HepG2 (cell line): ENCODE data around the gene HACD2. TPM values are rescaled to one million over a fixed set of nuclear protein-coding genes. Genes with fewer than 3 reads are reported as not detected.
A peak's percentile ranks its signal among the peaks of the same experiment; 100 is the strongest.

ENCODE experiments used
- ATAC-seq: fragments of 200-7000 bp; cut with Tn5 transposase; 3 replicates; pipeline ENCODE4 v1.9.1; 2020; ENCODE audit warnings: mild to moderate bottlenecking, moderate library complexity
- BruUV-seq: library from RNA; stranded (reverse); fragments of 400-500 nt; replicated peaks from 2 replicates; lab custom pipeline; 2021; lab: Mats Ljungman, UMichigan
- CTCF ChIA-PET: fragments of 300-600 bp; formaldehyde crosslinking; extraction: SDS; loops from one replicate; lab custom pipeline; 2021; ENCODE audit warnings: low total read pairs, inconsistent platforms, low intra/inter-chr PET ratio; lab: Yijun Ruan, JAX
- POLR2A ChIA-PET: fragments of 350-600 bp; sonication (Branson Sonifier 250); formaldehyde crosslinking; loops from one replicate; lab custom pipeline; 2020; ENCODE audit warnings: antibody characterized with exemption, inconsistent platforms; lab: Yijun Ruan, JAX
- DNase-seq: peaks from one replicate; pipeline ENCODE4 v3.0.0-alpha.2; 2015; ENCODE audit warnings: low spot score
- FAIRE-seq: peaks from 3 replicates; lab custom pipeline; 2011; peaks lifted over from hg19 to GRCh38; lab: Jason Lieb, UNC
- H2AFZ ChIP-seq: one replicate; pipeline ENCODE4 v1.6.1; 2011; ENCODE audit warnings: low read length, inconsistent platforms
- H3K27ac ChIP-seq: fragments of 300-600 bp; 3 replicates; pipeline ENCODE4 v1.8.0; 2011; ENCODE audit warnings: mixed run types, mild to moderate bottlenecking, mixed read lengths, low read length, inconsistent platforms; ENCODE audit not compliant: insufficient read depth; ENCODE audit errors: extremely low read length
- H3K27me3 ChIP-seq, 2 experiments: fragments of 200-600 bp in 1 of 2; 2 replicates in 1 of 2; 3 replicates in 1 of 2; pipeline versions ENCODE4 v1.6.0 to v1.8.0; 2011; ENCODE audit warnings: low read length in 2 of 2, mild to moderate bottlenecking in 2 of 2, moderate library complexity in 2 of 2, inconsistent platforms in 1 of 2; ENCODE audit not compliant: insufficient read depth in 2 of 2, control insufficient read depth in 1 of 2
- H3K36me3 ChIP-seq, 2 experiments: fragments of 200-600 bp in 1 of 2; replicated peaks in 1 of 2; 2 replicates in 1 of 2; 3 replicates in 1 of 2; pipeline versions ENCODE4 v1.5.1 to v1.8.0; 2011; ENCODE audit warnings: low read length in 2 of 2, inconsistent platforms in 1 of 2; ENCODE audit not compliant: insufficient read depth in 2 of 2, control insufficient read depth in 1 of 2
- H3K4me1 ChIP-seq: 2 replicates; pipeline ENCODE4 v1.5.1; 2012; ENCODE audit warnings: low read length, inconsistent platforms; ENCODE audit not compliant: insufficient read depth
- H3K4me2 ChIP-seq: 2 replicates; pipeline ENCODE4 v1.6.0; 2011; ENCODE audit warnings: low read depth, low read length, inconsistent platforms
- H3K4me3 ChIP-seq, 3 experiments: fragments of 200-600 bp in 1 of 3; sonication (generic), shearing (Covaris generic) in 1 of 3; replicated peaks in 1 of 3; 2 replicates each; pipeline ENCODE4 v1.5.1; 2011 to 2016; ENCODE audit warnings: low read length in 3 of 3, inconsistent platforms in 2 of 3, low read depth in 2 of 3, mild to moderate bottlenecking in 2 of 3, control low read depth in 1 of 3, mixed read lengths in 1 of 3; ENCODE audit not compliant: insufficient read depth in 1 of 3
- H3K79me2 ChIP-seq: one replicate; pipeline ENCODE4 v1.6.1; 2011; ENCODE audit warnings: low read length, inconsistent platforms; ENCODE audit not compliant: insufficient read depth
- H3K9ac ChIP-seq: 2 replicates; pipeline ENCODE4 v1.6.0; 2011; ENCODE audit warnings: mild to moderate bottlenecking, low read depth, low read length, inconsistent platforms; ENCODE audit not compliant: insufficient read depth
- H3K9me3 ChIP-seq: 2 replicates; pipeline ENCODE4 v1.5.1; 2012; ENCODE audit warnings: mild to moderate bottlenecking, low read length
- H4K20me1 ChIP-seq: 2 replicates; pipeline ENCODE4 v1.6.0; 2011; ENCODE audit warnings: inconsistent platforms, mild to moderate bottlenecking, low read length, moderate library complexity; ENCODE audit not compliant: insufficient read depth
- ARNT ChIP-seq: fragments of 450-650 bp; IDR thresholded peaks from 2 replicates; pipeline ENCODE4 v1.6.1; 2017
- CENPX ChIP-seq: sonication (generic); formaldehyde crosslinking; IDR thresholded peaks from 2 replicates; pipeline ENCODE4 v1.9.0; 2021; ENCODE audit warnings: mild to moderate bottlenecking, missing genetic modification reagents, moderate library complexity
- FOXK2 ChIP-seq: fragments of 450-650 bp; IDR thresholded peaks from 2 replicates; pipeline ENCODE4 v1.6.1; 2016
- JUND ChIP-seq: sonication (generic); formaldehyde crosslinking; IDR thresholded peaks from 2 replicates; pipeline ENCODE4 v1.8.0; 2022; ENCODE audit warnings: mild to moderate bottlenecking, missing genetic modification reagents
- MZF1 ChIP-seq: sonication (generic); formaldehyde crosslinking; IDR thresholded peaks from 2 replicates; pipeline ENCODE4 v1.8.1; 2023; ENCODE audit warnings: mild to moderate bottlenecking, missing genetic modification reagents, borderline replicate concordance
- RFX5 ChIP-seq: IDR thresholded peaks from 2 replicates; pipeline ENCODE4 v1.6.1; 2011; ENCODE audit warnings: low read depth, low read length, improper control_type of control experiment
- SP140L ChIP-seq: sonication (generic); formaldehyde crosslinking; IDR thresholded peaks from 2 replicates; pipeline ENCODE4 v1.4.0; 2020; ENCODE audit warnings: missing genetic modification reagents, borderline replicate concordance
- STAT5B ChIP-seq: sonication (generic); formaldehyde crosslinking; IDR thresholded peaks from 2 replicates; pipeline ENCODE4 v1.4.0; 2020; ENCODE audit warnings: missing genetic modification reagents
- ZNF331 ChIP-seq: sonication (generic); formaldehyde crosslinking; IDR thresholded peaks from 2 replicates; pipeline ENCODE4 v1.4.0; 2020; ENCODE audit warnings: missing genetic modification reagents
- ZNF44 ChIP-seq: sonication (generic); formaldehyde crosslinking; IDR thresholded peaks from 2 replicates; pipeline ENCODE4 v1.5.1; 2020; ENCODE audit warnings: mild to moderate bottlenecking, missing genetic modification reagents
- ZNF576 ChIP-seq: sonication (generic); formaldehyde crosslinking; IDR thresholded peaks from 2 replicates; pipeline ENCODE4 v1.4.0; 2020; ENCODE audit warnings: mild to moderate bottlenecking, missing genetic modification reagents
- ZNF609 ChIP-seq: sonication (generic); formaldehyde crosslinking; IDR thresholded peaks from 2 replicates; pipeline ENCODE4 v1.4.0; 2020; ENCODE audit warnings: mild to moderate bottlenecking, missing genetic modification reagents, borderline replicate concordance
- WGBS: methylation state at CpG from one replicate; pipeline ENCODE4 v1.1.6; 2017; ENCODE audit warnings: low lambda C conversion rate; 5-methylcytosine and 5-hydroxymethylcytosine counted together
- in situ Hi-C: cut with HindIII; loops from 2 replicates; pipeline ENCODE4 v1.10.0; 2017; ENCODE audit warnings: low pct_unique_long_range_greater_than_20kb; ENCODE audit not compliant: extremely low pct_ligation_motif_present
- intact Hi-C: fragments of 100-400 bp; cut with micrococcal nuclease; formaldehyde crosslinking; loops from one replicate; pipeline ENCODE4 v1.10.0; 2022; ENCODE audit not compliant: unreplicated experiment
- polyA plus RNA-seq, 8 experiments: library from polyadenylated mRNA; depleted of rRNA in 3 of 8; stranded (reverse) in 7 of 8; unstranded in 1 of 8; fragments of >200 nt; fragmentation: Illumina TruSeq in 4 of 8; extraction: Trizol in 4 of 8; gene quantifications; 2 replicates each; pipeline versions ENCODE4 v1.2.1 to v1.2.3, GENCODE V29; 2011 to 2016; ENCODE audit warnings: low read depth in 4 of 8, missing spikeins in 1 of 8, mixed read lengths in 1 of 8; ENCODE audit not compliant: insufficient read depth in 1 of 8
- total RNA-seq, 5 experiments: library from RNA; depleted of rRNA; stranded (reverse); fragments of >200 nt; fragmentation: Illumina TruSeq; extraction: Trizol; gene quantifications; 2 replicates each; pipeline ENCODE4 v1.2.3, GENCODE V29; 2016; ENCODE audit warnings: low read depth in 1 of 5
- TF ChIP-seq, protein P1 (sequence below): sonication (generic); formaldehyde crosslinking; IDR thresholded peaks from 2 replicates; pipeline ENCODE4 v1.8.1; 2023; ENCODE audit warnings: mild to moderate bottlenecking, missing genetic modification reagents
- TF ChIP-seq, protein P2 (sequence below): sonication (generic); formaldehyde crosslinking; IDR thresholded peaks from 2 replicates; pipeline ENCODE4 v1.4.0; 2020; ENCODE audit warnings: missing genetic modification reagents, borderline replicate concordance

Gene HACD2
- total and polyA plus RNA-seq, 2 of the 13 experiments (the other 11 are each of a cell fraction or from before 2014, with no cell fraction given) = 47.0 to 50.4 TPM

DNA sequence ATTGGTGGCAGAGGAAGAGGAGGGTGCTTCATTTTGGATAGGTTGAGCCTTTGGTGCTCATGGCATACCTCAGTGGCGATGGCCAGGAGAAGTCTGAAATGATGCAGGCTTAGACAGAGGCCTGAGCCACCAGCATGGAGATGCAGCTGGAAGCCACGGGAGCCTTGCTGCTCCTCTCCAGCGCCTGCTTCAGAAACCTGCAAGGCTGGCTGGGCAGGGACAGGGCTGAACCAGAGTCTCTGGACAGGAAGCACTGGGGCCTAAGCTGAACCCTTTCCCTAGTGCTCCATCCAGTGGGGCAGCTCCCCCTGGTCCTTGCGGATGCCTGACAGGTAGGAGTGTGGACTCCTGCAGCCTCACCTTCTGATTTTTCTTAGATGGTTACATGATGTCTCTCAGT, 99.3 kb downstream of the HACD2 start:
- H2AFZ ChIP-seq = no peak overlapping the region
- TF ChIP-seq STAT5B (CRISPR knock-in tag) (no peak), ZNF609 (CRISPR knock-in tag) (no peak), RFX5 (no peak), ARNT (no peak), SP140L (no peak), ZNF576 (CRISPR knock-in tag) (no peak), CENPX (CRISPR knock-in tag) (no peak), JUND (CRISPR knock-in tag) (no peak), ZNF44 (CRISPR knock-in tag) (no peak), ZNF331 (CRISPR knock-in tag) (no peak), FOXK2 (no peak), MZF1 (no peak)
- TF ChIP-seq, protein P1, sequence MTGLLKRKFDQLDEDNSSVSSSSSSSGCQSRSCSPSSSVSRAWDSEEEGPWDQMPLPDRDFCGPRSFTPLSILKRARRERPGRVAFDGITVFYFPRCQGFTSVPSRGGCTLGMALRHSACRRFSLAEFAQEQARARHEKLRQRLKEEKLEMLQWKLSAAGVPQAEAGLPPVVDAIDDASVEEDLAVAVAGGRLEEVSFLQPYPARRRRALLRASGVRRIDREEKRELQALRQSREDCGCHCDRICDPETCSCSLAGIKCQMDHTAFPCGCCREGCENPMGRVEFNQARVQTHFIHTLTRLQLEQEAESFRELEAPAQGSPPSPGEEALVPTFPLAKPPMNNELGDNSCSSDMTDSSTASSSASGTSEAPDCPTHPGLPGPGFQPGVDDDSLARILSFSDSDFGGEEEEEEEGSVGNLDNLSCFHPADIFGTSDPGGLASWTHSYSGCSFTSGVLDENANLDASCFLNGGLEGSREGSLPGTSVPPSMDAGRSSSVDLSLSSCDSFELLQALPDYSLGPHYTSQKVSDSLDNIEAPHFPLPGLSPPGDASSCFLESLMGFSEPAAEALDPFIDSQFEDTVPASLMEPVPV = no peak
- TF ChIP-seq, protein P2, sequence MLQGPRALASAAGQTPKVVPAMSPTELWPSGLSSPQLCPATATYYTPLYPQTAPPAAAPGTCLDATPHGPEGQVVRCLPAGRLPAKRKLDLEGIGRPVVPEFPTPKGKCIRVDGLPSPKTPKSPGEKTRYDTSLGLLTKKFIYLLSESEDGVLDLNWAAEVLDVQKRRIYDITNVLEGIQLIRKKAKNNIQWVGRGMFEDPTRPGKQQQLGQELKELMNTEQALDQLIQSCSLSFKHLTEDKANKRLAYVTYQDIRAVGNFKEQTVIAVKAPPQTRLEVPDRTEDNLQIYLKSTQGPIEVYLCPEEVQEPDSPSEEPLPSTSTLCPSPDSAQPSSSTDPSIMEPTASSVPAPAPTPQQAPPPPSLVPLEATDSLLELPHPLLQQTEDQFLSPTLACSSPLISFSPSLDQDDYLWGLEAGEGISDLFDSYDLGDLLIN (CRISPR knock-in tag) = no peak
- no TSS peak for BruUV-seq
- H3K27ac ChIP-seq = no peak overlapping the region
- FAIRE-seq (no peak), DNase-seq (no peak), ATAC-seq (peak; percentile 13)
- H3K79me2 ChIP-seq = no peaks in the 10 kb centered on the region
- H3K4me2 ChIP-seq = no peak overlapping the region
- no peak overlapping the region for H3K9ac ChIP-seq
- WGBS = 53% methylated on average over 3 of the region's 4 CpGs
- in situ Hi-C loops (loop anchor here (5.0 kb wide), 1 partner anchor 153 kb away; no protein-coding TSS in a partner anchor), intact Hi-C loops (loop anchor here (5.0 kb wide), 1 partner anchor 1938 kb away; the partner anchor contains the start of gene POLQ)
- peaks cover 13% of the 10 kb centered on the region for H3K4me1 ChIP-seq
- no peak overlapping the region for H3K4me3 ChIP-seq
- H4K20me1 ChIP-seq = no peaks in the 10 kb centered on the region
- peaks cover under 1 to 20% of the 10 kb centered on the region in 2 experiments; a peak in 3 of 5 replicates for H3K27me3 ChIP-seq
- no peaks in the 10 kb centered on the region for H3K9me3 ChIP-seq
- POLR2A ChIA-PET = no interaction called here
- CTCF ChIA-PET = no interaction called here
- H3K36me3 ChIP-seq = no peaks in the 10 kb centered on the region
